Sigmoid colon (tissue), 3 donors: ENCODE measurements around the gene ABCC9.
"Not testable (repeated sequence)": the region's sequence is repeated elsewhere in the genome, so short reads cannot be mapped to it uniquely, and the experiment has no call there.

Source experiments
- CTCF ChIP-seq, 4 experiments: fragments of 450-650 bp in 3 of 4; fragments of 200-600 bp in 1 of 4; IDR thresholded peaks; one replicate each; pipeline ENCODE4 v1.5.1; 2016 to 2019; ENCODE audit warnings: antibody characterized with exemption in 4 of 4, mild to moderate bottlenecking in 3 of 4, moderate library complexity in 2 of 4
- POLR2A ChIP-seq, 2 donors: fragments of 450-650 bp; IDR thresholded peaks; one replicate each; pipeline ENCODE4 v1.6.1; 2016; ENCODE audit warnings: antibody characterized with exemption in 2 of 2, mild to moderate bottlenecking in 2 of 2, moderate library complexity in 2 of 2

- not testable (repeated sequence) for TF ChIP-seq POLR2A, CTCF (IDR thresholded peaks at IDR 0.05)
These were observed 146.2 kb downstream of the ABCC9 start for GRCh38 chr12:21794807-21795595.
